ENCODE results near the gene PRKCI.
"Not testable (repeated sequence)": the region's sequence is repeated elsewhere in the genome, so short reads cannot be mapped to it uniquely, and the experiment has no call there.

- TF ChIP-seq CTCF (IDR thresholded peaks at IDR 0.05); EZH2 (IDR thresholded peaks at IDR 0.05; ENCODE audit: borderline replicate concordance, insufficient read depth, low read depth, low read length, poor library complexity, severe bottlenecking): not testable (repeated sequence)
Observed at GRCh38 chr3:170327868-170328548, 105.8 kb downstream of the PRKCI start.
